OCI-LY3 (cell line): ENCODE data around the gene KRT38.

Experiments
- H2AFZ ChIP-seq: fragments of 200-600, 300-600 bp; shearing (Covaris generic); 2 replicates; pipeline ENCODE4 v1.6.0; 2014; ENCODE audit warnings: antibody characterized with exemption, low read depth, low read length
- H3K27ac ChIP-seq: fragments of 200-600, 300-600 bp; sonication (generic); 2 replicates; pipeline ENCODE4 v1.5.1; 2014; ENCODE audit warnings: mild to moderate bottlenecking, low read length, moderate library complexity, mixed read lengths
- H3K27me3 ChIP-seq: fragments of 200-600, 300-600 bp; sonication (generic); 2 replicates; pipeline ENCODE4 v1.6.1; 2014; ENCODE audit warnings: low read depth, low read length, mixed read lengths
- H3K36me3 ChIP-seq: fragments of 200-600, 300-600 bp; sonication (generic); replicated peaks from 2 replicates; pipeline ENCODE3; 2014; ENCODE audit warnings: low read depth, low read length, mixed read lengths
- H3K4me1 ChIP-seq: fragments of 300-600, 200-600 bp; sonication (generic); 2 replicates; pipeline ENCODE4 v1.6.1; 2014; ENCODE audit warnings: low read length, mixed read lengths
- H3K4me2 ChIP-seq: fragments of 200-600, 300-600 bp; sonication (generic); 2 replicates; pipeline ENCODE4 v1.6.1; 2014; ENCODE audit warnings: low read length, mixed read lengths
- H3K4me3 ChIP-seq: fragments of 300-600, 200-600 bp; sonication (generic); 2 replicates; pipeline ENCODE4 v1.5.1; 2014; ENCODE audit warnings: antibody characterized with exemption, mild to moderate bottlenecking, low read length, moderate library complexity
- H3K79me2 ChIP-seq: fragments of 300-600, 200-600 bp; shearing (Covaris generic); 2 replicates; pipeline ENCODE4 v1.6.1; 2014; ENCODE audit warnings: mild to moderate bottlenecking, low read length, mixed read lengths
- H3K9ac ChIP-seq: fragments of 300-600, 200-600 bp; shearing (Covaris generic); 2 replicates; pipeline ENCODE4 v1.6.0; 2014; ENCODE audit warnings: mild to moderate bottlenecking, low read length, moderate library complexity
- H3K9me3 ChIP-seq: fragments of 200-600, 300-600 bp; shearing (Covaris generic); 2 replicates; pipeline ENCODE4 v1.6.1; 2014; ENCODE audit warnings: low read length, mixed read lengths; ENCODE audit not compliant: insufficient read depth
- H4K20me1 ChIP-seq: fragments of 200-600, 300-600 bp; sonication (generic); 2 replicates; pipeline ENCODE4 v1.6.1; 2016; ENCODE audit warnings: low read length, mixed read lengths; ENCODE audit not compliant: insufficient read depth
- CTCF ChIP-seq: fragments of 200-600, 300-600 bp; sonication (generic); IDR thresholded peaks from 2 replicates; pipeline ENCODE4 v1.5.1; 2014; ENCODE audit warnings: antibody characterized with exemption, low read length, low read depth
- EZH2phosphoT487 ChIP-seq: fragments of 200-600 bp; shearing (Covaris generic); IDR thresholded peaks from 2 replicates; pipeline ENCODE4 v1.6.1; 2018; ENCODE audit warnings: antibody characterized with exemption, mixed run types, low read depth

The KRT38 gene

GRCh38 chr17:41387670-41388069, 53.1 kb downstream of the KRT38 start:
- Histone ChIP-seq H3K27me3 (peaks cover 11% of the 10 kb centered on the region), H3K79me2 (no peaks in the 10 kb centered on the region), H3K27ac (no peak overlapping the region), H3K9me3 (peaks cover 6% of the 10 kb centered on the region; the same call in 1 of the 2 replicates), H4K20me1 (no peaks in the 10 kb centered on the region), H3K9ac (no peak overlapping the region), H3K4me2 (no peak overlapping the region), H3K4me3 (no peak overlapping the region), H3K36me3 (no peaks in the 10 kb centered on the region), H2AFZ (no peak overlapping the region), H3K4me1 (no peaks in the 10 kb centered on the region)
- TF ChIP-seq CTCF (no peak), EZH2phosphoT487 (no peak)

GRCh38 chr17:41386227-41386626, 54.6 kb downstream of the KRT38 start:
- no peak for TF ChIP-seq EZH2phosphoT487
- TF ChIP-seq CTCF, result no peak
- H3K4me2 ChIP-seq, result no peak overlapping the region
- no peaks in the 10 kb centered on the region for H4K20me1 ChIP-seq
- no peak overlapping the region for H3K4me3 ChIP-seq
- H3K9me3 ChIP-seq, result peaks cover 6% of the 10 kb centered on the region; the same call in 1 of the 2 replicates
- H3K4me1 ChIP-seq, result no peaks in the 10 kb centered on the region
- H3K79me2 ChIP-seq, result no peaks in the 10 kb centered on the region
- H3K9ac ChIP-seq, result no peak overlapping the region
- H3K36me3 ChIP-seq, result no peaks in the 10 kb centered on the region
- peaks cover 3% of the 10 kb centered on the region; the same call in 1 of the 2 replicates for H3K27me3 ChIP-seq
- H3K27ac ChIP-seq, result no peak overlapping the region
- H2AFZ ChIP-seq, result no peak overlapping the region
